A549 (cell line): ENCODE data around the gene CD300LF. TPM values are rescaled to one million over a fixed set of nuclear protein-coding genes. Genes with fewer than 3 reads are reported as not detected.

Source experiments
- ATAC-seq, 2 experiments: fragments of 200-7000 bp in 1 of 2; fragments of >200 bp in 1 of 2; cut with Nextera tagmentation in 1 of 2; cut with Tn5 transposase in 1 of 2; 3 replicates each; pipeline versions ENCODE4 v1.8.0 to v1.9.1; 2018 to 2020; ENCODE audit warnings: mild to moderate bottlenecking in 1 of 2, moderate library complexity in 1 of 2
- CTCF ChIA-PET: fragments of 300-600 bp; sonication (Branson Sonifier 250); formaldehyde crosslinking; extraction: SDS; loops from one replicate; lab custom pipeline; 2021; ENCODE audit warnings: antibody characterized with exemption, inconsistent platforms; lab: Yijun Ruan, JAX
- POLR2A ChIA-PET: fragments of 350-600 bp; formaldehyde crosslinking; extraction: SDS; loops from one replicate; lab custom pipeline; 2021; ENCODE audit warnings: antibody characterized with exemption, inconsistent platforms; lab: Yijun Ruan, JAX
- DNase-seq, 2 experiments: peaks; one replicate each; pipeline versions ENCODE4 v3.0.0 to v3.0.0-alpha.2; 2011 to 2016; ENCODE audit warnings: low read depth in 1 of 2, low spot score in 1 of 2
- FAIRE-seq: peaks from 2 replicates; lab custom pipeline; 2011; peaks lifted over from hg19 to GRCh38; lab: Jason Lieb, UNC
- H3K27ac ChIP-seq, 2 experiments: fragments of >200 bp; sonication (Bioruptor Twin); formaldehyde crosslinking; 3 replicates each; pipeline ENCODE4 v1.5.1; 2016 to 2017
- H3K4me1 ChIP-seq: fragments of >200 bp; sonication (Bioruptor Twin); formaldehyde crosslinking; 3 replicates; pipeline ENCODE4 v1.6.1; 2016
- H3K4me2 ChIP-seq: fragments of >200 bp; sonication (Bioruptor Twin); formaldehyde crosslinking; 3 replicates; pipeline ENCODE4 v1.6.1; 2016
- H3K4me3 ChIP-seq: fragments of >200 bp; sonication (Bioruptor Twin); formaldehyde crosslinking; 3 replicates; pipeline ENCODE4 v1.5.1; 2016
- H3K9me3 ChIP-seq: fragments of >200 bp; sonication (Bioruptor Twin); formaldehyde crosslinking; 3 replicates; pipeline ENCODE4 v1.6.1; 2016
- BHLHE40 ChIP-seq: IDR thresholded peaks from 2 replicates; pipeline ENCODE4 v1.6.1; 2012; ENCODE audit warnings: low read depth, low read length, inconsistent platforms
- CBX2 ChIP-seq: fragments of 200-600 bp; sonication (generic); IDR thresholded peaks from 2 replicates; pipeline ENCODE4 v1.6.1; 2016; ENCODE audit warnings: low read depth, mild to moderate bottlenecking, borderline replicate concordance
- CEBPB ChIP-seq, 2 experiments: fragments of >200 bp in 1 of 2; sonication (Bioruptor Twin) in 1 of 2; formaldehyde crosslinking in 1 of 2; IDR thresholded peaks; 2 replicates each; pipeline ENCODE4 v1.6.1; 2012 to 2016
- CHD2 ChIP-seq: fragments of 150-350 bp; IDR thresholded peaks from 2 replicates; pipeline ENCODE4 v1.6.1; 2014; ENCODE audit warnings: low read length; ENCODE audit not compliant: partially characterized antibody
- ELK1 ChIP-seq: fragments of 150-350 bp; IDR thresholded peaks from 2 replicates; pipeline ENCODE4 v1.6.1; 2014; ENCODE audit warnings: low read depth, mild to moderate bottlenecking, low read length
- FOSL2 ChIP-seq, 2 experiments: fragments of 450-650 bp in 1 of 2; fragments of >200 bp in 1 of 2; sonication (Bioruptor Twin) in 1 of 2; formaldehyde crosslinking; IDR thresholded peaks; 2 replicates each; pipeline versions ENCODE4 v1.5.0 to v1.6.1; 2016 to 2020; ENCODE audit warnings: mild to moderate bottlenecking in 1 of 2, moderate library complexity in 1 of 2
- FOXS1 ChIP-seq: fragments of 250-450 bp; sonication (Bioruptor Pico); IDR thresholded peaks from 2 replicates; pipeline ENCODE4 v1.5.0; 2020; ENCODE audit warnings: mild to moderate bottlenecking, moderate library complexity
- HDAC2 ChIP-seq: fragments of 200-600 bp; sonication (generic); IDR thresholded peaks from 2 replicates; pipeline ENCODE4 v1.6.1; 2016
- HEYL ChIP-seq: fragments of 250-450 bp; sonication (Bioruptor Pico); IDR thresholded peaks from 2 replicates; pipeline ENCODE4 v1.8.0; 2021; ENCODE audit warnings: mild to moderate bottlenecking, moderate library complexity
- JUNB ChIP-seq: fragments of >200 bp; sonication (Bioruptor Twin); formaldehyde crosslinking; IDR thresholded peaks from 2 replicates; pipeline ENCODE4 v1.6.1; 2016
- KDM1A ChIP-seq: fragments of 200-600 bp; sonication (generic); IDR thresholded peaks from 2 replicates; pipeline ENCODE4 v1.6.1; 2016; ENCODE audit warnings: low read depth, mild to moderate bottlenecking
- KDM5A ChIP-seq: fragments of 200-600 bp; sonication (generic); IDR thresholded peaks from 2 replicates; pipeline ENCODE4 v1.6.1; 2016; ENCODE audit warnings: antibody characterized with exemption, mild to moderate bottlenecking
- MAFK ChIP-seq: fragments of 450-650 bp; IDR thresholded peaks from 2 replicates; pipeline ENCODE4 v1.6.1; 2014; ENCODE audit not compliant: partially characterized antibody
- MAZ ChIP-seq: fragments of 150-350 bp; IDR thresholded peaks from 2 replicates; pipeline ENCODE4 v1.6.1; 2014; ENCODE audit warnings: antibody characterized with exemption, low read depth, low read length, borderline replicate concordance
- MYC ChIP-seq: IDR thresholded peaks from 2 replicates; pipeline ENCODE4 v1.6.1; 2012; ENCODE audit warnings: mild to moderate bottlenecking, inconsistent platforms, low read length, improper control_type of control experiment, borderline replicate concordance
- NFE2L2 ChIP-seq: fragments of 150-350 bp; conservative IDR thresholded peaks from 2 replicates; pipeline ENCODE4 v1.6.1; 2014; ENCODE audit warnings: low read length
- PHF8 ChIP-seq: fragments of 200-600 bp; sonication (generic); IDR thresholded peaks from 2 replicates; pipeline ENCODE4 v1.6.1; 2016; ENCODE audit warnings: low read depth, mild to moderate bottlenecking, antibody characterized with exemption, moderate library complexity, borderline replicate concordance
- RAD21 ChIP-seq, 2 experiments: fragments of >200 bp in 1 of 2; sonication (Bioruptor Twin) in 1 of 2; formaldehyde crosslinking in 1 of 2; IDR thresholded peaks in 1 of 2; conservative IDR thresholded peaks in 1 of 2; 2 replicates in 1 of 2; 3 replicates in 1 of 2; pipeline ENCODE4 v1.6.1; 2012 to 2018; ENCODE audit warnings: inconsistent platforms in 1 of 2
- RCOR1 ChIP-seq: fragments of 150-350 bp; IDR thresholded peaks from 2 replicates; pipeline ENCODE4 v1.6.1; 2014; ENCODE audit warnings: antibody characterized with exemption, low read length, low read depth
- RFX5 ChIP-seq: fragments of 450-650 bp; IDR thresholded peaks from 2 replicates; pipeline ENCODE4 v1.7.1; 2014; ENCODE audit warnings: antibody characterized with exemption, mild to moderate bottlenecking, moderate library complexity
- SREBF2 ChIP-seq: fragments of 450-650 bp; IDR thresholded peaks from 2 replicates; pipeline ENCODE4 v1.6.1; 2014; ENCODE audit warnings: mild to moderate bottlenecking, moderate library complexity
- TFCP2L1 ChIP-seq: fragments of 250-450 bp; sonication (Bioruptor Pico); IDR thresholded peaks from 2 replicates; pipeline ENCODE4 v1.5.0; 2021; ENCODE audit warnings: mild to moderate bottlenecking
- ZSCAN20 ChIP-seq: fragments of 250-450 bp; sonication (Bioruptor Pico); IDR thresholded peaks from 2 replicates; pipeline ENCODE4 v1.8.0; 2022; ENCODE audit warnings: mild to moderate bottlenecking, moderate library complexity
- WGBS: methylation state at CpG from one replicate; pipeline ENCODE4 v1.1.6; 2017; ENCODE audit errors: missing lambda C conversion rate; 5-methylcytosine and 5-hydroxymethylcytosine counted together
- polyA plus RNA-seq, 4 experiments: library from polyadenylated mRNA; depleted of rRNA in 3 of 4; stranded (reverse); fragments of >200 nt; fragmentation: RNase III in 1 of 4; extraction: RNeasy Plus Mini Kit Qiagen cat#74134 plus additional on column Dnase treatment in 1 of 4; gene quantifications; 2 replicates in 3 of 4; 3 replicates in 1 of 4; pipeline ENCODE4 v1.2.3, GENCODE V29; 2011 to 2017

Gene CD300LF
- polyA plus RNA-seq, 2 of the 4 experiments (the other 2 are of a cell fraction), result not detected

- no peak for TF ChIP-seq JUNB
- 0 out of 2 replicates have a peak, but pooled peaks have one; percentile 27 for TF ChIP-seq RCOR1
- 0 out of 2 replicates have a peak, but pooled peaks have one; percentile 21 for TF ChIP-seq HDAC2
- TF ChIP-seq MAFK, result no peak
- no peak for TF ChIP-seq RFX5
- TF ChIP-seq TFCP2L1 (CRISPR knock-in tag), result no peak
Measured at GRCh38 chr17:74671031-74671771, 41.5 kb downstream of the CD300LF start (continued).

- no peak for ATAC-seq
- DNase-seq, result no peak
- Histone ChIP-seq H3K4me2 (no peak overlapping the region), H3K4me3 (no peak overlapping the region)
- TF ChIP-seq MAZ, result no peak
- TF ChIP-seq RFX5, result no peak
- TF ChIP-seq ZSCAN20 (CRISPR knock-in tag), result no peak
- TF ChIP-seq ELK1, result no peak
- TF ChIP-seq PHF8, result no peak
- TF ChIP-seq FOSL2 (IDR thresholded peaks at IDR 0.05), result no peak
- no peak for TF ChIP-seq FOSL2 (CRISPR knock-in tag; IDR thresholded peaks at IDR 0.05)
- no peak for TF ChIP-seq KDM5A
- TF ChIP-seq MYC, result no peak
- TF ChIP-seq CBX2, result no peak
- TF ChIP-seq, all 56 proteins: peak for 0
- ChIA-PET CTCF (interaction anchor here (1.5 to 4.1 kb wide), 5 partner anchors 13 to 101 kb away, joined by 3 to 18 read pairs (median 10); no protein-coding TSS in a partner anchor), POLR2A (no interaction called here)
- WGBS, result 13% methylated on average over 6 of the region's 6 CpGs
- FAIRE-seq, result no peak
- Histone ChIP-seq H3K4me1 (no peaks in the 10 kb centered on the region), H3K27ac (no peak overlapping the region), H3K9me3 (no peaks in the 10 kb centered on the region)
Measured at GRCh38 chr17:74670329-74670728, 42.4 kb downstream of the CD300LF start.

GRCh38 chr17:74663561-74663960 lies 49.2 kb downstream of the CD300LF start:
- POLR2A ChIA-PET, result no interaction called here
- FAIRE-seq (no peak), DNase-seq (no peak), ATAC-seq (no peak)
- no peak overlapping the region for H3K27ac ChIP-seq
- 85% methylated on average over 3 of the region's 3 CpGs for WGBS
- no peak overlapping the region for H3K4me2 ChIP-seq
- CTCF ChIA-PET, result interaction anchor here (1.0 to 4.2 kb wide), 3 partner anchors 9 to 73 kb away, joined by 3 to 28 read pairs (median 8); partner anchors contain the start of gene RAB37
- H3K9me3 ChIP-seq, result peaks cover 7% of the 10 kb centered on the region; the same call in 1 of the 3 replicates
- H3K4me1 ChIP-seq, result no peaks in the 10 kb centered on the region
- no peak for TF ChIP-seq NFE2L2
- TF ChIP-seq SREBF2, result no peak
- no peak overlapping the region for H3K4me3 ChIP-seq

- no peak overlapping the region for H3K27ac ChIP-seq
- DNase-seq, result no peak
- CTCF ChIA-PET, result interaction anchor here (2.3 to 8.4 kb wide), 4 partner anchors 77 to 120 kb away, joined by 9 to 145 read pairs (median 48); partner anchors contain the start of genes CD300H and RAB37
- 0 out of 3 replicates have a peak, but pooled peaks cover 3% of the 10 kb centered on the region for H3K4me1 ChIP-seq
- H3K4me3 ChIP-seq, result no peak overlapping the region
- no peak for FAIRE-seq
- no peak for ATAC-seq
- H3K4me2 ChIP-seq, result no peak overlapping the region
- WGBS, result 42% methylated on average over 4 of the region's 4 CpGs
- POLR2A ChIA-PET, result no interaction called here
- H3K9me3 ChIP-seq, result peaks cover 7% of the 10 kb centered on the region; the same call in 1 of the 3 replicates
- TF ChIP-seq HEYL (no peak), KDM5A (no peak), RAD21 (conservative IDR thresholded peaks at IDR 0.05 in 1 of 2, IDR thresholded peaks at IDR 0.05 in 1 of 2) (no peak), TFCP2L1 (CRISPR knock-in tag) (no peak), CHD2 (no peak), CEBPB (IDR thresholded peaks at IDR 0.05) (no peak), MAZ (no peak), FOXS1 (CRISPR knock-in tag) (no peak), KDM1A (no peak), BHLHE40 (no peak)
Measured at GRCh38 chr17:74659889-74660288, 52.8 kb downstream of the CD300LF start.
